Panc1 (cell line): ENCODE results near the gene HSPB7. TPM values are rescaled to one million over a fixed set of nuclear protein-coding genes. Genes with fewer than 3 reads are reported as not detected.

ENCODE experiments used
- ATAC-seq: fragments of 200-7000 bp; cut with Tn5 transposase; 2 replicates; pipeline ENCODE4 v1.9.1; 2020; ENCODE audit warnings: mild to moderate bottlenecking, moderate library complexity
- BruUV-seq: library from RNA; stranded (reverse); fragments of 400-500 nt; replicated peaks from 2 replicates; lab custom pipeline; 2021; lab: Mats Ljungman, UMichigan
- CTCF ChIA-PET: fragments of 300-600 bp; sonication (Branson Sonifier 250); formaldehyde crosslinking; loops from one replicate; lab custom pipeline; 2022; ENCODE audit warnings: antibody characterized with exemption; lab: Charles Lee
- POLR2A ChIA-PET: fragments of 300-600 bp; sonication (Branson Sonifier 250); formaldehyde crosslinking; loops from one replicate; lab custom pipeline; 2022; ENCODE audit warnings: antibody characterized with exemption; lab: Charles Lee
- DNase-seq: peaks from one replicate; pipeline ENCODE4 v3.0.0-alpha.2; 2010; ENCODE audit warnings: low read depth, low spot score
- H3K27ac ChIP-seq: 2 replicates; pipeline ENCODE4 v1.5.1; 2011; ENCODE audit warnings: mild to moderate bottlenecking, low read length, inconsistent platforms
- H3K27me3 ChIP-seq: fragments of 200-500 bp; sonication (Bioruptor generic); 2 replicates; pipeline ENCODE4 v1.6.0; 2014; ENCODE audit warnings: low read length, inconsistent platforms; ENCODE audit not compliant: control insufficient read depth, insufficient read depth
- H3K36me3 ChIP-seq: fragments of 200-500 bp; sonication (Bioruptor generic); 2 replicates; pipeline ENCODE4 v1.5.1; 2014; ENCODE audit warnings: inconsistent platforms, mild to moderate bottlenecking, low read length, moderate library complexity; ENCODE audit not compliant: control insufficient read depth, insufficient read depth
- H3K4me1 ChIP-seq: 2 replicates; pipeline ENCODE4 v1.5.1; 2011; ENCODE audit warnings: inconsistent platforms, mild to moderate bottlenecking, low read length, moderate library complexity; ENCODE audit not compliant: control insufficient read depth, insufficient read depth
- H3K4me3 ChIP-seq, 2 experiments: 2 replicates each; pipeline ENCODE4 v1.5.1; 2011 to 2012; ENCODE audit warnings: low read depth in 2 of 2, low read length in 2 of 2, mild to moderate bottlenecking in 2 of 2, inconsistent platforms in 1 of 2, moderate library complexity in 1 of 2
- H3K9me3 ChIP-seq: fragments of 200-500 bp; sonication (Bioruptor generic); 2 replicates; pipeline ENCODE4 v1.5.1; 2014; ENCODE audit warnings: low read depth, mild to moderate bottlenecking, inconsistent platforms, low read length, moderate library complexity; ENCODE audit not compliant: control insufficient read depth, insufficient read depth
- POLR2AphosphoS5 ChIP-seq: IDR thresholded peaks from 2 replicates; pipeline ENCODE4 v1.6.1; 2012; ENCODE audit warnings: mild to moderate bottlenecking, low read depth, low read length, moderate library complexity
- SIN3A ChIP-seq: IDR thresholded peaks from 2 replicates; pipeline ENCODE4 v1.6.1; 2012; ENCODE audit warnings: low read depth, mild to moderate bottlenecking, low read length, moderate library complexity, borderline replicate concordance; ENCODE audit not compliant: insufficient read depth
- TCF7L2 ChIP-seq: IDR thresholded peaks from 2 replicates; pipeline ENCODE4 v1.6.1; 2011; ENCODE audit warnings: mild to moderate bottlenecking, low read depth, low read length, inconsistent platforms
- in situ Hi-C: cut with HindIII; loops from 2 replicates; pipeline ENCODE4 v1.10.0; 2016; ENCODE audit warnings: low sequenced_read_pairs, low pct_unique_long_range_greater_than_20kb
- intact Hi-C: fragments of 100-400 bp; cut with micrococcal nuclease; formaldehyde crosslinking; loops from one replicate; pipeline ENCODE4 v1.10.0; 2022; ENCODE audit not compliant: unreplicated experiment
- total RNA-seq: library from RNA; stranded (reverse); gene quantifications from one replicate; pipeline ENCODE4 v1.2.1, GENCODE V29; 2021; ENCODE audit not compliant: unreplicated experiment
- TF ChIP-seq, protein P1 (sequence below): fragments of 450-650 bp; IDR thresholded peaks from 2 replicates; pipeline ENCODE4 v1.5.1; 2017; ENCODE audit warnings: mild to moderate bottlenecking
- TF ChIP-seq, protein P2 (sequence below), 2 experiments: IDR thresholded peaks; 2 replicates each; pipeline ENCODE4 v1.6.1; 2011 to 2012; ENCODE audit warnings: low read depth in 2 of 2, control low read depth in 1 of 2, low read length in 1 of 2, mild to moderate bottlenecking in 1 of 2, moderate library complexity in 1 of 2; ENCODE audit not compliant: insufficient read depth in 1 of 2

Gene HSPB7
- total RNA-seq, 1 experiment from 2014 or later, result 0.10 TPM

DNA sequence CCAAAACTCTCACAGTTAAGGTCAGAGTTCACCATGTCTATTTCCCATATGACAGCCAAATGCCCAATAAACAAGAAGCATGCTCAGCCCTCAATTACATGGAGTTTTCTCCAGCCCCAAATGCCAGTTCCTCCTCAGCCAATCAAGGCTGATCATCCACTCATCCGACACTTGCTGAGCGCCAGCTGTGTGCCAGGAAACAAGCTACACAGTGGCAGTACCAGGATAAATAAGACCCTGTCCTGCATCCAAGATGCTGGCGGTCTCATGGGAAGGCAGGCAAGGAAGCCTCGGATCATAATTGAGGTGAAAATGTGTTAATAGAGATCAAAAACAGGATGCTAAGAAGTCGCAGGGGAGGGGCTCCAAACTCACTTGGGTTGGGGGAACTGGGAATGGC is 49.7 kb downstream of the HSPB7 start:
- intact Hi-C loops, result no loop called here
- Histone ChIP-seq H3K36me3 (no peaks in the 10 kb centered on the region), H3K27ac (no peak overlapping the region), H3K4me1 (peaks cover 9% of the 10 kb centered on the region), H3K4me3 (no peak overlapping the region), H3K27me3 (no peaks in the 10 kb centered on the region), H3K9me3 (peaks cover 6% of the 10 kb centered on the region; the same call in 1 of the 2 replicates)
- in situ Hi-C loops, result no loop called here
- ChIA-PET POLR2A (no interaction called here), CTCF (no interaction called here)
- ATAC-seq (no peak), DNase-seq (no peak)
- BruUV-seq, result no TSS peak
- TF ChIP-seq POLR2AphosphoS5, result no peak
- no peak for TF ChIP-seq TCF7L2
- TF ChIP-seq, protein P1, sequence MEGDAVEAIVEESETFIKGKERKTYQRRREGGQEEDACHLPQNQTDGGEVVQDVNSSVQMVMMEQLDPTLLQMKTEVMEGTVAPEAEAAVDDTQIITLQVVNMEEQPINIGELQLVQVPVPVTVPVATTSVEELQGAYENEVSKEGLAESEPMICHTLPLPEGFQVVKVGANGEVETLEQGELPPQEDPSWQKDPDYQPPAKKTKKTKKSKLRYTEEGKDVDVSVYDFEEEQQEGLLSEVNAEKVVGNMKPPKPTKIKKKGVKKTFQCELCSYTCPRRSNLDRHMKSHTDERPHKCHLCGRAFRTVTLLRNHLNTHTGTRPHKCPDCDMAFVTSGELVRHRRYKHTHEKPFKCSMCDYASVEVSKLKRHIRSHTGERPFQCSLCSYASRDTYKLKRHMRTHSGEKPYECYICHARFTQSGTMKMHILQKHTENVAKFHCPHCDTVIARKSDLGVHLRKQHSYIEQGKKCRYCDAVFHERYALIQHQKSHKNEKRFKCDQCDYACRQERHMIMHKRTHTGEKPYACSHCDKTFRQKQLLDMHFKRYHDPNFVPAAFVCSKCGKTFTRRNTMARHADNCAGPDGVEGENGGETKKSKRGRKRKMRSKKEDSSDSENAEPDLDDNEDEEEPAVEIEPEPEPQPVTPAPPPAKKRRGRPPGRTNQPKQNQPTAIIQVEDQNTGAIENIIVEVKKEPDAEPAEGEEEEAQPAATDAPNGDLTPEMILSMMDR, result no peak
- TF ChIP-seq, protein P2, sequence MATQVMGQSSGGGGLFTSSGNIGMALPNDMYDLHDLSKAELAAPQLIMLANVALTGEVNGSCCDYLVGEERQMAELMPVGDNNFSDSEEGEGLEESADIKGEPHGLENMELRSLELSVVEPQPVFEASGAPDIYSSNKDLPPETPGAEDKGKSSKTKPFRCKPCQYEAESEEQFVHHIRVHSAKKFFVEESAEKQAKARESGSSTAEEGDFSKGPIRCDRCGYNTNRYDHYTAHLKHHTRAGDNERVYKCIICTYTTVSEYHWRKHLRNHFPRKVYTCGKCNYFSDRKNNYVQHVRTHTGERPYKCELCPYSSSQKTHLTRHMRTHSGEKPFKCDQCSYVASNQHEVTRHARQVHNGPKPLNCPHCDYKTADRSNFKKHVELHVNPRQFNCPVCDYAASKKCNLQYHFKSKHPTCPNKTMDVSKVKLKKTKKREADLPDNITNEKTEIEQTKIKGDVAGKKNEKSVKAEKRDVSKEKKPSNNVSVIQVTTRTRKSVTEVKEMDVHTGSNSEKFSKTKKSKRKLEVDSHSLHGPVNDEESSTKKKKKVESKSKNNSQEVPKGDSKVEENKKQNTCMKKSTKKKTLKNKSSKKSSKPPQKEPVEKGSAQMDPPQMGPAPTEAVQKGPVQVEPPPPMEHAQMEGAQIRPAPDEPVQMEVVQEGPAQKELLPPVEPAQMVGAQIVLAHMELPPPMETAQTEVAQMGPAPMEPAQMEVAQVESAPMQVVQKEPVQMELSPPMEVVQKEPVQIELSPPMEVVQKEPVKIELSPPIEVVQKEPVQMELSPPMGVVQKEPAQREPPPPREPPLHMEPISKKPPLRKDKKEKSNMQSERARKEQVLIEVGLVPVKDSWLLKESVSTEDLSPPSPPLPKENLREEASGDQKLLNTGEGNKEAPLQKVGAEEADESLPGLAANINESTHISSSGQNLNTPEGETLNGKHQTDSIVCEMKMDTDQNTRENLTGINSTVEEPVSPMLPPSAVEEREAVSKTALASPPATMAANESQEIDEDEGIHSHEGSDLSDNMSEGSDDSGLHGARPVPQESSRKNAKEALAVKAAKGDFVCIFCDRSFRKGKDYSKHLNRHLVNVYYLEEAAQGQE (IDR thresholded peaks at IDR 0.05; ENCODE audit: insufficient read depth in 1 of 2, low read depth in 2 of 2, low read length in 1 of 2), result no peak
- no peak for TF ChIP-seq SIN3A

DNA sequence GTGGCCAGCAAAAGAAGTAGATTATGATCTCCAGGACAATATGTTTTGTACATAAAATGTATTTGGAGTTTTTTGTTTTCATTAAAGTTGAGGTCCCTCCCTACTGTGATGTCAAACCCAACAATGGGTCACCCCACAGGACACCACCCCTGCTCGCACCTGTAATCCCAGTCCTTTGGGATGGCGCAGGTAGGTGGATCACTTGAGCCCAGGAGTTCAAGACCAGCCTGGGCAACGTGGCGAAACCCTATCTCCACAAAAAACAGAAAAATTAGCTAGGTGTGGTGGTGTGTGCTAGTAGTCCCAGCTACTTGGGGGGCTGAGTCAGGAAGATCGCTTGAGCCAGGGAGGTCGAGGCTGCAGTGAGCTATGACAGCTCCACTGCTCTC is 50.9 kb downstream of the HSPB7 start:
- H3K27ac ChIP-seq, result no peak overlapping the region
- intact Hi-C loops (no loop called here), in situ Hi-C loops (no loop called here)
- no peak for DNase-seq
- ATAC-seq, result no peak
- H3K9me3 ChIP-seq, result peaks cover 6% of the 10 kb centered on the region; the same call in 1 of the 2 replicates
- POLR2A ChIA-PET, result no interaction called here
- H3K27me3 ChIP-seq, result no peaks in the 10 kb centered on the region
- BruUV-seq, result no TSS peak
- H3K36me3 ChIP-seq, result no peaks in the 10 kb centered on the region
- no peak overlapping the region for H3K4me3 ChIP-seq
- TF ChIP-seq, protein P2 (IDR thresholded peaks at IDR 0.05; ENCODE audit: insufficient read depth in 1 of 2, low read depth in 2 of 2, low read length in 1 of 2), result no peak
- TF ChIP-seq, protein P1, result no peak
- no peak for TF ChIP-seq TCF7L2
- TF ChIP-seq POLR2AphosphoS5, result no peak
- TF ChIP-seq SIN3A, result no peak
- peaks cover 9% of the 10 kb centered on the region for H3K4me1 ChIP-seq
- CTCF ChIA-PET, result interaction anchor here (0.7 kb wide), 1 partner anchor 90 kb away, joined by 3 read pairs; no protein-coding TSS in a partner anchor
